Smooth muscle cell (in vitro differentiated cells): Measurements from ENCODE around the gene DDRGK1. TPM values are rescaled to one million over a fixed set of nuclear protein-coding genes. Genes with fewer than 3 reads are reported as not detected.
"Not testable (repeated sequence)": the region's sequence is repeated elsewhere in the genome, so short reads cannot be mapped to it uniquely, and the experiment has no call there.

Experiments used
- DNase-seq: peaks from one replicate; lab custom pipeline; 2025; ENCODE audit not compliant: unreplicated experiment; lab: John Stamatoyannopoulos, UW
- H2AFZ ChIP-seq: fragments of 200-600 bp; sonication (generic); 2 replicates; pipeline ENCODE4 v1.6.0; 2016; ENCODE audit warnings: antibody characterized with exemption, low read depth, mild to moderate bottlenecking
- H3F3A ChIP-seq: fragments of 200-600 bp; sonication (generic); 2 replicates; pipeline ENCODE4 v1.6.0; 2017; ENCODE audit warnings: antibody characterized with exemption, low read depth
- H3K27ac ChIP-seq: fragments of 200-600 bp; sonication (generic); 2 replicates; pipeline ENCODE4 v1.5.1; 2016; ENCODE audit warnings: low read depth, mild to moderate bottlenecking
- H3K27me3 ChIP-seq: fragments of 200-600 bp; sonication (generic); 2 replicates; pipeline ENCODE4 v1.6.1; 2016; ENCODE audit warnings: low read depth, mild to moderate bottlenecking
- H3K36me3 ChIP-seq: fragments of 200-600 bp; sonication (generic); 2 replicates; pipeline ENCODE4 v1.5.1; 2016; ENCODE audit warnings: low read depth
- H3K4me1 ChIP-seq: fragments of 200-600 bp; sonication (generic); 2 replicates; pipeline ENCODE4 v1.5.1; 2016; ENCODE audit warnings: low read depth
- H3K4me2 ChIP-seq: fragments of 200-600 bp; sonication (generic); 2 replicates; pipeline ENCODE4 v1.6.0; 2016; ENCODE audit warnings: mild to moderate bottlenecking
- H3K4me3 ChIP-seq: fragments of 200-600 bp; sonication (generic); 2 replicates; pipeline ENCODE4 v1.5.1; 2016; ENCODE audit warnings: mild to moderate bottlenecking
- H3K79me2 ChIP-seq: fragments of 200-600 bp; sonication (generic); 2 replicates; pipeline ENCODE4 v1.6.0; 2016; ENCODE audit warnings: low read depth, mild to moderate bottlenecking
- H3K9ac ChIP-seq: fragments of 200-600 bp; sonication (generic); 2 replicates; pipeline ENCODE4 v1.6.0; 2016; ENCODE audit warnings: low read depth
- H3K9me3 ChIP-seq: fragments of 200-600 bp; sonication (generic); replicated peaks from 2 replicates; pipeline ENCODE4 v1.5.1; 2016; ENCODE audit warnings: low read depth
- H4K20me1 ChIP-seq: fragments of 200-600 bp; sonication (generic); 2 replicates; pipeline ENCODE4 v1.6.0; 2016; ENCODE audit warnings: low read depth
- CTCF ChIP-seq: fragments of 200-600 bp; sonication (generic); IDR thresholded peaks from 2 replicates; pipeline ENCODE4 v1.5.1; 2017; ENCODE audit warnings: borderline replicate concordance, mild to moderate bottlenecking, antibody characterized with exemption; ENCODE audit not compliant: insufficient read depth, poor library complexity, severe bottlenecking
- WGBS: methylation state at CpG from one replicate; pipeline ENCODE4 v1.1.7; 2016; ENCODE audit warnings: low lambda C conversion rate; 5-methylcytosine and 5-hydroxymethylcytosine counted together
- polyA plus RNA-seq: library from polyadenylated mRNA; unstranded; fragments of >200 nt; fragmentation: Nextera tagmentation; extraction: Ambion mirVana; gene quantifications from 2 replicates; pipeline ENCODE4 v1.2.1, GENCODE V29; 2016
- total RNA-seq: library from RNA; depleted of rRNA; stranded (reverse); fragments of >200 nt; gene quantifications from 2 replicates; pipeline ENCODE4 v1.2.3, GENCODE V29; 2014

The DDRGK1 gene
- total and polyA plus RNA-seq, 2 experiments from 2014 or later, result 48.0 to 55.4 TPM

- H3K9ac ChIP-seq, result no peak overlapping the region
- DNase-seq, result no peak
- H3K27ac ChIP-seq, result no peak overlapping the region
- H3K27me3 ChIP-seq, result no peaks in the 10 kb centered on the region
- no peaks in the 10 kb centered on the region for H3K36me3 ChIP-seq
- WGBS, result 96% methylated on average over 4 of the region's 4 CpGs
- no peaks in the 10 kb centered on the region for H3F3A ChIP-seq
- no peak overlapping the region for H3K4me3 ChIP-seq
- no peaks in the 10 kb centered on the region for H3K9me3 ChIP-seq
- H3K79me2 ChIP-seq, result no peaks in the 10 kb centered on the region
- H3K4me2 ChIP-seq, result no peak overlapping the region
- H2AFZ ChIP-seq, result no peak overlapping the region
- no peak for TF ChIP-seq CTCF
- H3K4me1 ChIP-seq, result no peaks in the 10 kb centered on the region
- H4K20me1 ChIP-seq, result no peaks in the 10 kb centered on the region
These were observed 14.8 kb downstream of the DDRGK1 start for GRCh38 chr20:3189561-3190131.

GRCh38 chr20:3188823-3189413 is 15.6 kb downstream of the DDRGK1 start:
- no peaks in the 10 kb centered on the region for H3F3A ChIP-seq
- no peaks in the 10 kb centered on the region for H3K9me3 ChIP-seq
- DNase-seq, result no peak
- H3K27me3 ChIP-seq, result no peaks in the 10 kb centered on the region
- H2AFZ ChIP-seq, result no peak overlapping the region
- H3K27ac ChIP-seq, result no peak overlapping the region
- H3K4me3 ChIP-seq, result no peak overlapping the region
- no peak overlapping the region for H3K9ac ChIP-seq
- H3K4me1 ChIP-seq, result no peaks in the 10 kb centered on the region
- no peaks in the 10 kb centered on the region for H3K79me2 ChIP-seq
- no peaks in the 10 kb centered on the region for H3K36me3 ChIP-seq
- TF ChIP-seq CTCF, result no peak
- no peak overlapping the region for H3K4me2 ChIP-seq
- WGBS, result 96% methylated on average over 3 of the region's 3 CpGs
- no peaks in the 10 kb centered on the region for H4K20me1 ChIP-seq

GRCh38 chr20:3187861-3188260 is 16.6 kb downstream of the DDRGK1 start:
- not testable (repeated sequence) for H2AFZ ChIP-seq, H4K20me1 ChIP-seq, H3K4me3 ChIP-seq, H3K36me3 ChIP-seq, DNase-seq, H3K9me3 ChIP-seq, H3K9ac ChIP-seq, H3K27me3 ChIP-seq, H3K27ac ChIP-seq, H3K4me1 ChIP-seq, H3F3A ChIP-seq, H3K4me2 ChIP-seq, H3K79me2 ChIP-seq
- WGBS, result 96% methylated on average over 9 of the region's 9 CpGs

DNA sequence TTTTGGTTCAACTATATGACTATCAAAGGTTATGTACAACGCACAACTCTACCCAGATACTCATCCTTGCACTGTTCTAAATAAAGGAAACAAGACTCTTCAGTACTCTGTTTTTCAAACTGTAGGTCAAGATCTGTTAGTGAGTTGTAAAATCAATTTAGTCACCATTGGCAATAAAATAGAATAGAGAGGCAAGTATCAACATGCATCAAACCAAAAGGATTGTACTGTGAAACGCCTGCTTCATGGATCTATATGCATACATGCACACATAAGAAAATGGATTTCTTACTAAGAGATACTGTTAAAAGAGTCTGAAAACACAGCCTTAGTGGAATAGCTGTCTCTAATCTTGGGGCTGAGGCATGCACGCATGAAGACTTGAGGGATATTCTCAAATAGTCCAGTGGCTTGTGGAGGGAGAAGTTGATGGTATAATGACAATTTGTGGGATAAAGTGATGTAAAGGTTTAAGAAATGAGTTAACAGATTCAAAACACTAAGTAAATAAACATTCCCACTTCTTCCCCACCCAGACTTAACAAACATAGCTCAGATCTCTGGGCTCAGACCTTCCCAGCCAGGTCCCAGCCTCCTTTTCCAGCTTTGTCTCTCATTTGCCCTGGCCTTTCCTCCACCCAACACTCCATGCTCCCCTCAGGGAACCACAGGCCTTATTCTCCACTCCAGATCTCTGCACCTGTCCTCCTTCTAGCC is 20.4 kb downstream of the DDRGK1 start:
- no peak overlapping the region for H3K9ac ChIP-seq
- WGBS, result 96% methylated on average over 3 of the region's 3 CpGs
- H3K36me3 ChIP-seq, result no peaks in the 10 kb centered on the region
- no peaks in the 10 kb centered on the region for H3K4me1 ChIP-seq
- H3K27me3 ChIP-seq, result no peaks in the 10 kb centered on the region
- H4K20me1 ChIP-seq, result no peaks in the 10 kb centered on the region
- H3K79me2 ChIP-seq, result no peaks in the 10 kb centered on the region
- H3K4me2 ChIP-seq, result no peak overlapping the region
- DNase-seq, result no peak
- H3K27ac ChIP-seq, result no peak overlapping the region
- no peak for TF ChIP-seq CTCF
- no peak overlapping the region for H3K4me3 ChIP-seq
- no peaks in the 10 kb centered on the region for H3K9me3 ChIP-seq
- H2AFZ ChIP-seq, result no peak overlapping the region
- H3F3A ChIP-seq, result no peaks in the 10 kb centered on the region

- H3K36me3 ChIP-seq, H3F3A ChIP-seq, H3K4me2 ChIP-seq, H4K20me1 ChIP-seq, H3K27me3 ChIP-seq, H3K27ac ChIP-seq, H2AFZ ChIP-seq, H3K9ac ChIP-seq, H3K79me2 ChIP-seq, DNase-seq, H3K4me1 ChIP-seq, H3K4me3 ChIP-seq, H3K9me3 ChIP-seq: not testable (repeated sequence)
- WGBS, result 99% methylated on average over 5 of the region's 5 CpGs
These were observed 22.1 kb downstream of the DDRGK1 start for GRCh38 chr20:3182429-3182828.
